ACC112 (cell line): ENCODE results near the gene SLC4A4.

ENCODE experiments used
- H2AFZ ChIP-seq: fragments of 200-600 bp; sonication (generic); one replicate; pipeline ENCODE4 v1.6.0; 2017; ENCODE audit warnings: antibody characterized with exemption, low read length; ENCODE audit not compliant: unreplicated experiment
- H3K27ac ChIP-seq: fragments of 200-600 bp; sonication (generic); 2 replicates; pipeline ENCODE4 v1.5.1; 2014; ENCODE audit warnings: low read depth, mild to moderate bottlenecking, antibody characterized with exemption, low read length, moderate library complexity
- H3K27me3 ChIP-seq: fragments of 200-600 bp; sonication (generic); 2 replicates; pipeline ENCODE4 v1.6.1; 2014; ENCODE audit warnings: mild to moderate bottlenecking, antibody characterized with exemption, low read length, moderate library complexity, mixed read lengths; ENCODE audit not compliant: insufficient read depth
- H3K36me3 ChIP-seq: fragments of 200-600 bp; sonication (generic); 2 replicates; pipeline ENCODE4 v1.6.1; 2016; ENCODE audit warnings: mild to moderate bottlenecking, antibody characterized with exemption, low read length, moderate library complexity, mixed read lengths; ENCODE audit not compliant: insufficient read depth
- H3K4me1 ChIP-seq: fragments of 200-600 bp; sonication (generic); one replicate; pipeline ENCODE4 v1.6.1; 2016; ENCODE audit warnings: low read length, mixed read lengths; ENCODE audit not compliant: insufficient read depth, unreplicated experiment, control insufficient read depth
- H3K4me3 ChIP-seq: fragments of 200-600 bp; sonication (generic); 2 replicates; pipeline ENCODE4 v1.5.1; 2014; ENCODE audit warnings: mild to moderate bottlenecking, low read depth, low read length
- H3K79me2 ChIP-seq: fragments of 200-600 bp; sonication (generic); one replicate; pipeline ENCODE4 v1.6.0; 2016; ENCODE audit warnings: low read length; ENCODE audit not compliant: control insufficient read depth, unreplicated experiment, insufficient read depth

Gene SLC4A4

DNA sequence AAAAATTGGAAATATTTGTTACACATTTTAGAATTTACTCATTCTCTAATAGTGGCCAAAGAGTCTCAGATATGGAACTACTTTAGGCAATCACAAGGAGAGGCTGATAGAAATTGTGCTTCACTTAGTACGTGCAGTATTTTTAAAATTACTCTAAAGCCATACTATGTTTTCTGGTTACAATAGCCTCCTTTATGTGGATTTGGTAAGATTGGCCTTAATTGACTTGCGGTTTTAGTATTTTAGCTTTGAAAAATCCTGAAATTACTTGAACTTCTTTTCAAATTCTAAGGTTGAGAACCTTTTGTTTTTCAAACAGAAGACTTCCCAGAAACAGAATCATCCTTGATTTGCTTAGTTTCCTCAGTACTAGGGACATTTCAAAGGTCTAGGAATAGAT lies 215.2 kb downstream of the SLC4A4 start:
- Histone ChIP-seq H3K79me2 (no peaks in the 10 kb centered on the region), H3K27ac (no peak overlapping the region), H3K4me3 (no peak overlapping the region), H3K4me1 (no peaks in the 10 kb centered on the region), H2AFZ (no peak overlapping the region), H3K36me3 (no peaks in the 10 kb centered on the region), H3K27me3 (no peaks in the 10 kb centered on the region)

DNA sequence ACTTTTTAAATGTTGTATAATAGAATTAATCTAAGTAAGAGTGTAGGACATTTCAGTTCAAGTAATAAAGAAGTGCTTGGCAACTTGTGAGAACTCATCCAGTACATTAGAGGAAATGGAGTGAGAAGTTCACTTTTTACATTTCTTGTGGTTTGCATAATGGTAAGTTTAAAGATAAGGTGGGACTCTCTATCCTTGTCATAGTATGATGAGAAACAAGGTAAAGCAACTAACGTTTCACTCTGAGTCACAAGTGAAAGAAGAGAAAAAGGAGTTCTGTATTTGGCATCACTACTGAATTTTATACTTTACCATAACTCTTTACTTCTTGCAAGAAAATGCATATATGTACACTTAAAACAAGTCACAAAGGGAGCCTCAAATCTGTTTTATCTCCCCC lies 219.4 kb downstream of the SLC4A4 start:
- H2AFZ ChIP-seq = no peak overlapping the region
- no peak overlapping the region for H3K27ac ChIP-seq
- no peaks in the 10 kb centered on the region for H3K36me3 ChIP-seq
- no peak overlapping the region for H3K4me3 ChIP-seq
- peaks cover 11% of the 10 kb centered on the region for H3K4me1 ChIP-seq
- no peaks in the 10 kb centered on the region for H3K79me2 ChIP-seq
- no peaks in the 10 kb centered on the region for H3K27me3 ChIP-seq

DNA sequence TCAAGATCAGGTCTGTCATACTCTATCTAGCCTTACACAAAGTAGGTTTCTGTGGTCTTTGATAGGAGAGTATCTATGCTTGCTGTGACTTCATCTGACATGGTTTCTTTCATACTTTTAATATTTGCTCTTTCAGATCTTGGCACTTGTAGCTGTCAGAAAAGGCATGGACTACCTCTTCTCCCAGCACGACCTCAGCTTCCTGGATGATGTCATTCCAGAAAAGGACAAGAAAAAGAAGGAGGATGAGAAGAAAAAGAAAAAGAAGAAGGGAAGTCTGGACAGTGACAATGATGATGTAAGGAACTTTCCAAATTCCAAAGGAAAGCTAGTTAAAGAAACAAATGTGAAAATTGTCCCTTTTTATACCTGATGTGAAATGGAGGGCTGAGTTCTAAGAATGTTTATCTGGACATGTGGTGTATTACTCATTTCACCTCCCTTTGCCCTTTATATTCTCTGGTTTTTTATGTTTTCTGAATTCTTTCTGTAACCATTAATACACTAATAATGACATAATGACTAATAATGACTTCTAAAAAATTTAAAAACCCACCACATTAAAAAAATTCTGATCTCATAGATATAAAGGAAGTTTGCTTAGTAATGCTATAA lies 221.2 kb downstream of the SLC4A4 start:
- H3K27me3 ChIP-seq = no peaks in the 10 kb centered on the region
- H2AFZ ChIP-seq = no peak overlapping the region
- peaks cover 11% of the 10 kb centered on the region for H3K4me1 ChIP-seq
- H3K4me3 ChIP-seq = no peak overlapping the region
- H3K36me3 ChIP-seq = no peaks in the 10 kb centered on the region
- H3K79me2 ChIP-seq = no peaks in the 10 kb centered on the region
- peak overlapping the region; percentile 49; the same call in 1 of the 2 replicates for H3K27ac ChIP-seq

DNA sequence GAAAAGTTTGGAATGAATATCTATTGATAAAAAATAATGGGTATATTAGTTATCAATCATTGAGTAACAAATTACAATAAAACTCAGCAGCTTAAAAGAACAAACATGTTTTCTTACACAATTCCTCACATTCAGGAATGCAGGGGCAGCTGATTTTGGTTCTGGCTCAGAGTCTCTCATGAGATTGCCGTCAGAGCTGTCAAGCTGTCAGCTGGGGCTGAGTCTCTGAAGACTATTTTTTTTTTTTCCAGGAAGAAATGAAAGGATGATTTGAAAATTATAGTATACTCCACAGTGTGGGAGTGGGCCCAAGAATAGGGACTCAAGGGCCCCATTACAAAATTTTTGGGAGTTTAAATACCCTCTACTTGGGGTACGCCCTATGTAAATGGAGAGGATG lies 226.0 kb downstream of the SLC4A4 start:
- no peaks in the 10 kb centered on the region for H3K79me2 ChIP-seq
- H3K27ac ChIP-seq = no peak overlapping the region
- H3K27me3 ChIP-seq = no peaks in the 10 kb centered on the region
- H3K36me3 ChIP-seq = no peaks in the 10 kb centered on the region
- peaks cover 11% of the 10 kb centered on the region for H3K4me1 ChIP-seq
- H3K4me3 ChIP-seq = no peak overlapping the region
- H2AFZ ChIP-seq = no peak overlapping the region

DNA sequence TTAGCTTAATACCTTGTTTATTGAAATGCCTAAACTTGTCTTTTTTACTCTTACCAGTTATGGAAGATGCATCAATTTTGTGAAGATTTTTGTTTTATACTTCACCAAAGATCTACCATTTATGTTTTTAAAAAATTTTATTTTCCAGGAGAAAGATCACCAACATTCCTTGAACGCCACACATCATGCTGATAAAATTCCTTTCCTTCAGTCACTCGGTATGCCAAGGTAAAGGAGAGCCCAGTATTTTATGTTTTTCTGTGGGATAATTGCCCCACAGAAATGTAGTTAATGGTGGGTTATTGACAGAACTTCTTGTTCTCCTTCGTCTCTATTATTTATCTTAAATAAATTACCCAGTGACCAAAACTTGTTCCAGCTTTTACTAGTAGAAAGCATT lies 228.0 kb downstream of the SLC4A4 start:
- no peaks in the 10 kb centered on the region for H3K79me2 ChIP-seq
- no peaks in the 10 kb centered on the region for H3K4me1 ChIP-seq
- H3K27ac ChIP-seq = no peak overlapping the region
- H3K36me3 ChIP-seq = no peaks in the 10 kb centered on the region
- no peak overlapping the region for H3K4me3 ChIP-seq
- no peak overlapping the region for H2AFZ ChIP-seq
- H3K27me3 ChIP-seq = no peaks in the 10 kb centered on the region

DNA sequence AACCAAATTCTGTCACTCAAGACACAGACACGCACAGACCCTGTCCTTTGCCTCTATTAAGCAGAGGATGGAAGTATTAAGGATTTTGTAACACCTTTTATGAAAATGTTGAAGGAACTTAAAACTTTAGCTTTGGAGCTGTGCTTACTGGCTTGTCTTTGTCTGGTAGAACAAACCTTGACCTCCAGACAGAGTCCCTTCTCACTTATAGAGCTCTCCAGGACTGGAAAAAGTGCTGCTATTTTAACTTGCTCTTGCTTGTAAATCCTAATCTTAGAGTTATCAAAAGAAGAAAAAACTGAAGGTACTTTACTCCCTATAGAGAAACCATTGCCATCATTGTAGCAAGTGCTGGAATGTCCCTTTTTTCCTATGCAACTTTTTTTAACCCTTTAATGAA lies 229.3 kb downstream of the SLC4A4 start:
- no peak overlapping the region for H2AFZ ChIP-seq
- no peaks in the 10 kb centered on the region for H3K27me3 ChIP-seq
- H3K4me1 ChIP-seq = no peaks in the 10 kb centered on the region
- H3K27ac ChIP-seq = no peak overlapping the region
- no peaks in the 10 kb centered on the region for H3K79me2 ChIP-seq
- H3K36me3 ChIP-seq = no peaks in the 10 kb centered on the region
- H3K4me3 ChIP-seq = no peak overlapping the region

DNA sequence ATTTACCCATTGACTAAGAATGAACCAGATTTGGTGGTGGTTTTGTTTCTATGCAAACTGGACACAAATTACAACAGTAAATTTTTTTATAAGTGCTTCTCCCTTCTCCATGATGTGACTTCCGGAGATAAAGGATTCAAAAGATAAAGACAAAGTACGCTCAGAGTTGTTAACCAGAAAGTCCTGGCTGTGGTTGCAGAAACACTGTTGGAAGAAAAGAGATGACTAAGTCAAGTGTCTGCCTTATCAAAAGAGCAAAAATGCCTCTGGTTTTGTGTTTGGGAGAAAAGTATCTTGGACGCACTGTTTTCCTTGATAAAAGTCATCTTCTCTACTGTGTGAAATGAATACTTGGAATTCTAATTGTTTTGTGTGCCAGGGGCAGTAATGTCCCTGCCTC lies 231.7 kb downstream of the SLC4A4 start:
- Histone ChIP-seq H3K27ac (no peak overlapping the region), H2AFZ (no peak overlapping the region)

DNA sequence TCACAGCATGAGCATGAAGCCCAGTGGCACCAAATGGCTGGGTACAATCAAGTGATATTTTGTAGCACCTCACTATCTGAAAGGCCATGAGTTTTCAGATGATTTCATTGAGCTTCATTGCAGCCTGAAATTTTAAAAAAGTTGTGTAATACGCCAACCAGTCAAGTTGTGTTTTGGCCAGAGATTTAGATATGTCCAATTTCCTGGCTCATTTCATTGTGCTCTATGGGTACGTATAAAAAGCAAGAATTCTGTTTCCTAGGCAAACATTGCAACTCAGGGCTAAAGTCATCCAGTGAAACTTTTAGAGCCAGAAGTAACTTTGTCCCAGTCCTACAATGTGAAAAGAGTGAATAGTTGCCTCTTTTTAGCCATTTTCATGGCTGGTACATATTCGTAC lies 232.5 kb downstream of the SLC4A4 start:
- Histone ChIP-seq H3K4me1 (no peaks in the 10 kb centered on the region), H3K36me3 (no peaks in the 10 kb centered on the region), H3K79me2 (no peaks in the 10 kb centered on the region), H3K4me3 (no peak overlapping the region), H2AFZ (no peak overlapping the region), H3K27me3 (no peaks in the 10 kb centered on the region), H3K27ac (no peak overlapping the region)

More for the DNA sequence above, 231.7 kb downstream of the SLC4A4 start:
- Histone ChIP-seq H3K4me1 (no peaks in the 10 kb centered on the region), H3K36me3 (no peaks in the 10 kb centered on the region), H3K4me3 (no peak overlapping the region), H3K27me3 (no peaks in the 10 kb centered on the region), H3K79me2 (no peaks in the 10 kb centered on the region)

DNA sequence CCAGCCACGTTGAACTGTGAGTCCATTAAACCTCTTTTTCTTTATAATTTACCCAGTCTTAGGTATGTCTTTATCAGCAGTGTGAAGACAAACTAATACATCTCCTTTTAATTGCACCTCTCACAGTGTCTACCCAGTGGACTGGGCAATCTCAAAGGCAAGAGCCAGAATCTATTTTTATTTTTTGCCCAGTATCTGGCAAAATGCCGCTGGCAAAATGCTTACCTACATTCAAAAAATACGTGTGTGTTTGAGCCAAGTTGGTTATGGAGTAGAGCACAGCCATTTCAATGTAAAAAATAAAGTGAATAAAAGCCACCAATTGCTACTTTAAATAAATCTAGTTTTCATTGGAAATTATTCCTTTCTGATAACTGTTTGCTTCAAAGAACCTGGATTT lies 245.2 kb downstream of the SLC4A4 start:
- no peaks in the 10 kb centered on the region for H3K79me2 ChIP-seq
- H2AFZ ChIP-seq = no peak overlapping the region

DNA sequence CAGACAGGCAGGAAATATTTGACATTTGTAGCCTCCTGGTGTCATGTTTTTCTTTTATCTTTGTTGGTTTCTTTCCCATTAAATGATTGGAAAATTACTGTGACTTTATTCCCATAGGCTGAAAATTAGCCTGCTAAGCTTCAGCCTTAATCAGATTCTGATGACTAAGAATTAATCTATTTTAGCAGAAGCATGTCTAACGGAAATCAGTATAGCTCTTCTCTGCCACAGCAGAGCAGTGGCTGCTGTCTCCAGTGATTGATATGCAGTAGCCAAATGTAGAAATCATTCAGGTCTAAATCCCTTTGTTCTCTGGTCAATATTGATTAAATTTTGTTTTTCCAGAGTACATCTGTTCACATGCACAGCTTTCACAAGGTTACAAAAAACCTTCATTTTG lies 245.8 kb downstream of the SLC4A4 start:
- no peaks in the 10 kb centered on the region for H3K79me2 ChIP-seq
- H3K4me3 ChIP-seq = no peak overlapping the region
- H2AFZ ChIP-seq = no peak overlapping the region
- H3K27ac ChIP-seq = no peak overlapping the region
- no peaks in the 10 kb centered on the region for H3K27me3 ChIP-seq
- H3K36me3 ChIP-seq = no peaks in the 10 kb centered on the region
- H3K4me1 ChIP-seq = no peaks in the 10 kb centered on the region

More for the DNA sequence above, 245.2 kb downstream of the SLC4A4 start:
- H3K36me3 ChIP-seq = no peaks in the 10 kb centered on the region
- H3K4me3 ChIP-seq = no peak overlapping the region
- H3K4me1 ChIP-seq = no peaks in the 10 kb centered on the region
- H3K27me3 ChIP-seq = no peaks in the 10 kb centered on the region
- no peak overlapping the region for H3K27ac ChIP-seq

DNA sequence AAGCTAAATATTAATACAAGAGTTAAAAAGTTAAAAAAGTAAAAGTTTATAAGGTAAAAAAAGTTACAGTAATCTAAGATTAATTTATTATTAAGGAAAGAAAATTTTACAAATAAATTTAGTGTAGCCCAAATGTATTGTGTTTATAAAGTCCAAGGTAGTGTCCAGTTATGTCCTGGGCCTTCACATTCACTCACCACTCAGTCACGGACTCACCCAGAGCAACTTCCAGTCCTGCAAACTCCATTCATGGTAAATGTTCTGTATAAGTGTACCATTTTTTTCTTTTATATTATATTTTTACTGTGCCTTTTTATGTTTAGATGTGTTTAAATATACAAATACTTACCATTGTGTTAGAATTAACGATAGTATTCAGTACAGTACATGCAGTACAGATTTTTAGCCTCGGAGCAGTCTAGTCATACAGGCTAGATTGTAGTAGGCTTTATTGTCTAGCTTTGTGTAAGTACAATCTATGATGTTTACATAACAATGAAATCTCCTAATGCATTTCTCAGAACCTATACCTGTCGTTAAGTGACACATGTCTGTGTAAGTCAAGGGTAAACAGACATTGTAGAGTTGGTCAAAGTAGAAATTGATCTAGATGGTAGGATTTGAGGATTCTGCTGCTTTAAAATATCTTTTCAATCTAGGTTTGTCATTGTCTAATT lies 247.4 kb downstream of the SLC4A4 start:
- H3K36me3 ChIP-seq = no peaks in the 10 kb centered on the region
- H3K4me1 ChIP-seq = no peaks in the 10 kb centered on the region
- H2AFZ ChIP-seq = no peak overlapping the region
- no peak overlapping the region for H3K4me3 ChIP-seq
- H3K27me3 ChIP-seq = no peaks in the 10 kb centered on the region
- no peak overlapping the region for H3K27ac ChIP-seq
- H3K79me2 ChIP-seq = no peaks in the 10 kb centered on the region
